ENCODE data around the gene TRPM4.
A peak's percentile ranks its signal among the peaks of the same experiment; 100 is the strongest.
"Not testable (repeated sequence)": the region's sequence is repeated elsewhere in the genome, so short reads cannot be mapped to it uniquely, and the experiment has no call there.

The TRPM4 gene

GRCh38 chr19:49157445-49158224, at the start of gene TRPM4:
TSS of gene TRPM4 (plus strand) at chr19:49157792. CDS start at chr19:49157867, 75 bp downstream.
- DNase-seq = peak; percentile 84

- DNase-seq = no peak
Observed at GRCh38 chr19:49109051-49109450, 48.5 kb upstream of the TRPM4 start.

GRCh38 chr19:49109569-49110233, 47.9 kb upstream of the TRPM4 start:
- no peak for DNase-seq

- no peak for DNase-seq
Observed at GRCh38 chr19:49110567-49110966, 47.0 kb upstream of the TRPM4 start.

GRCh38 chr19:49111218-49111998, 46.2 kb upstream of the TRPM4 start:
- DNase-seq = no peak

GRCh38 chr19:49113762-49114629, 43.6 kb upstream of the TRPM4 start, which contains the start of gene LIN7B:
TSS of gene LIN7B (plus strand) at chr19:49114370. CDS start at chr19:49114405, 35 bp downstream.
- DNase-seq = peak; percentile 77

GRCh38 chr19:49114630-49115363, 42.8 kb upstream of the TRPM4 start:
- no peak for DNase-seq

GRCh38 chr19:49116544-49116943, 41.0 kb upstream of the TRPM4 start:
- DNase-seq = no peak

GRCh38 chr19:49117677-49118564, 39.7 kb upstream of the TRPM4 start:
- no peak for DNase-seq

GRCh38 chr19:49118565-49119410, 38.8 kb upstream of the TRPM4 start, which contains the start of gene C19orf73:
TSS of gene C19orf73 (minus strand) at chr19:49119143. CDS start at chr19:49119022, 121 bp downstream.
- DNase-seq = peak; percentile 90

GRCh38 chr19:49119411-49120324, 37.9 kb upstream of the TRPM4 start, which contains the start of gene PPFIA3:
TSS of gene PPFIA3 (plus strand) at chr19:49119544. CDS start at chr19:49127874, 8,330 bp downstream.
- no peak for DNase-seq

GRCh38 chr19:49120325-49120683, 37.3 kb upstream of the TRPM4 start:
- no peak for DNase-seq

- DNase-seq = no peak
Observed at GRCh38 chr19:49120868-49121267, 36.7 kb upstream of the TRPM4 start.

- not testable (repeated sequence) for DNase-seq
Observed at GRCh38 chr19:49121841-49122240, 35.8 kb upstream of the TRPM4 start.

GRCh38 chr19:49123285-49123684, 34.3 kb upstream of the TRPM4 start:
- not testable (repeated sequence) for DNase-seq

GRCh38 chr19:49125025-49125731, 32.4 kb upstream of the TRPM4 start:
- no peak for DNase-seq

GRCh38 chr19:49126575-49126974, 31.0 kb upstream of the TRPM4 start:
- no peak for DNase-seq

- DNase-seq = not testable (repeated sequence)
Observed at GRCh38 chr19:49127225-49127624, 30.4 kb upstream of the TRPM4 start.

Data from NCI-H748 treated with DMSO at 0.1 percent for 48 hours (cell line).